K562 (cell line): Measurements from ENCODE around the gene GLB1L. TPM values are rescaled to one million over a fixed set of nuclear protein-coding genes. Genes with fewer than 3 reads are reported as not detected.

Source experiments
- ATAC-seq: fragments of 200-7000 bp; cut with Tn5 transposase; 3 replicates; pipeline ENCODE4 v1.9.1; 2020; ENCODE audit warnings: moderate library complexity
- BruUV-seq: library from RNA; stranded (reverse); fragments of 400-500 nt; replicated peaks from 2 replicates; lab custom pipeline; 2021; lab: Mats Ljungman, UMichigan
- CTCF ChIA-PET: fragments of 300-600 bp; formaldehyde crosslinking; extraction: SDS; loops from one replicate; lab custom pipeline; 2021; ENCODE audit warnings: low intra/inter-chr PET ratio; lab: Yijun Ruan, JAX
- POLR2A ChIA-PET: fragments of 300-600, 350-650 bp; sonication (Branson Sonifier 250); formaldehyde crosslinking; extraction: SDS; loops from one replicate; lab custom pipeline; 2021; ENCODE audit warnings: antibody characterized with exemption, inconsistent platforms; lab: Yijun Ruan, JAX
- DNase-seq, 4 experiments: peaks; one replicate each; pipeline versions ENCODE4 v3.0.0 to v3.0.0-alpha.2; 2011 to 2018; ENCODE audit warnings: low spot score in 3 of 4, mixed read lengths in 3 of 4; ENCODE audit errors: extremely low read depth in 1 of 4
- FAIRE-seq: peaks from 2 replicates; lab custom pipeline; 2011; peaks lifted over from hg19 to GRCh38; lab: Jason Lieb, UNC
- H2AFZ ChIP-seq: 2 replicates; pipeline ENCODE4 v1.6.0; 2011; ENCODE audit warnings: low read depth, low read length, control low read depth, inconsistent platforms
- H3K27ac ChIP-seq: fragments of 200-600 bp; 3 replicates; pipeline ENCODE4 v1.8.0; 2011; ENCODE audit warnings: low read depth, mild to moderate bottlenecking, control low read depth, inconsistent platforms, low read length, moderate library complexity, mixed read lengths; ENCODE audit errors: extremely low read depth
- H3K27me3 ChIP-seq, 2 experiments: fragments of 300-600 bp in 1 of 2; 2 replicates in 1 of 2; 3 replicates in 1 of 2; pipeline versions ENCODE4 v1.6.0 to v1.8.0; 2011; ENCODE audit warnings: inconsistent platforms in 2 of 2, low read length in 2 of 2, mild to moderate bottlenecking in 1 of 2, mixed read lengths in 1 of 2, moderate library complexity in 1 of 2; ENCODE audit not compliant: control insufficient read depth in 2 of 2, insufficient read depth in 2 of 2
- H3K36me3 ChIP-seq: fragments of 300-600 bp; 3 replicates; pipeline ENCODE4 v1.8.0; 2011; ENCODE audit warnings: mild to moderate bottlenecking, low read length, inconsistent platforms; ENCODE audit not compliant: control insufficient read depth, insufficient read depth
- H3K4me1 ChIP-seq, 2 experiments: fragments of 200-600 bp in 1 of 2; replicated peaks in 1 of 2; 2 replicates in 1 of 2; 3 replicates in 1 of 2; pipeline versions ENCODE4 v1.5.1 to v1.8.0; 2011; ENCODE audit warnings: inconsistent platforms in 2 of 2, low read length in 2 of 2, mild to moderate bottlenecking in 1 of 2, mixed read lengths in 1 of 2, moderate library complexity in 1 of 2; ENCODE audit not compliant: control insufficient read depth in 2 of 2, insufficient read depth in 2 of 2
- H3K4me2 ChIP-seq: 2 replicates; pipeline ENCODE4 v1.6.1; 2011; ENCODE audit warnings: low read length, control low read depth, inconsistent platforms, mixed read lengths; ENCODE audit not compliant: insufficient read depth
- H3K4me3 ChIP-seq: fragments of 200-600 bp; sonication (generic), shearing (Covaris generic); 2 replicates; pipeline ENCODE4 v1.5.1; 2016; ENCODE audit warnings: control low read depth, inconsistent platforms
- H3K79me2 ChIP-seq: fragments of 200-600 bp; 3 replicates; pipeline ENCODE4 v1.8.0; 2011; ENCODE audit warnings: low read length, inconsistent platforms; ENCODE audit not compliant: control insufficient read depth, insufficient read depth
- H3K9ac ChIP-seq, 2 experiments: 2 replicates each; pipeline versions ENCODE4 v1.6.0 to v1.6.1; 2011; ENCODE audit warnings: low read depth in 2 of 2, low read length in 2 of 2, control low read depth in 1 of 2, inconsistent platforms in 1 of 2, mild to moderate bottlenecking in 1 of 2, mixed read lengths in 1 of 2; ENCODE audit not compliant: insufficient read depth in 1 of 2
- H3K9me1 ChIP-seq: one replicate; pipeline ENCODE4 v1.6.0; 2011; ENCODE audit warnings: inconsistent platforms, mild to moderate bottlenecking, low read length, moderate library complexity; ENCODE audit not compliant: control insufficient read depth, insufficient read depth
- H3K9me3 ChIP-seq: replicated peaks from 2 replicates; pipeline ENCODE4 v1.5.1; 2011; ENCODE audit warnings: low read depth, low read length, inconsistent platforms; ENCODE audit not compliant: control insufficient read depth, insufficient read depth
- H4K20me1 ChIP-seq: replicated peaks from 2 replicates; pipeline ENCODE4 v1.6.1; 2011; ENCODE audit warnings: low read length, inconsistent platforms, mixed read lengths; ENCODE audit not compliant: control insufficient read depth, insufficient read depth
- ETV6 ChIP-seq, 3 experiments: fragments of 150-350 bp in 1 of 3; sonication (generic) in 1 of 3; formaldehyde crosslinking in 1 of 3; IDR thresholded peaks; 2 replicates each; pipeline versions ENCODE4 v1.6.1 to v1.8.0; 2014 to 2022; ENCODE audit warnings: borderline replicate concordance in 2 of 3, low read depth in 2 of 3, antibody characterized with exemption in 1 of 3, low read length in 1 of 3, mild to moderate bottlenecking in 1 of 3, missing genetic modification reagents in 1 of 3
- FOXA1 ChIP-seq: fragments of 450-650 bp; IDR thresholded peaks from 2 replicates; pipeline ENCODE4 v1.6.1; 2016; ENCODE audit warnings: mild to moderate bottlenecking, borderline replicate concordance
- GTF2A2 ChIP-seq: IDR thresholded peaks from 2 replicates; pipeline ENCODE4 v1.6.1; 2016; ENCODE audit warnings: mild to moderate bottlenecking, missing genetic modification characterization, missing compliant biosample characterization
- HNRNPK ChIP-seq: fragments of 200-400 bp; formaldehyde crosslinking; IDR thresholded peaks from one replicate; pipeline ENCODE4 v1.6.1; 2018; ENCODE audit warnings: mild to moderate bottlenecking, low read depth, low read length; ENCODE audit not compliant: poor library complexity, severe bottlenecking
- NFE2L1 ChIP-seq: fragments of 450-650 bp; IDR thresholded peaks from 2 replicates; pipeline ENCODE4 v1.6.1; 2016; ENCODE audit warnings: missing genetic modification characterization, low read depth, mild to moderate bottlenecking, missing compliant biosample characterization, moderate library complexity, borderline replicate concordance
- NFRKB ChIP-seq: fragments of 450-650 bp; IDR thresholded peaks from 2 replicates; pipeline ENCODE4 v1.6.1; 2016; ENCODE audit warnings: low read depth
- ZNF124 ChIP-seq: sonication (generic); formaldehyde crosslinking; IDR thresholded peaks from 2 replicates; pipeline ENCODE4 v1.8.1; 2022; ENCODE audit warnings: missing genetic modification reagents
- ZNF644 ChIP-seq: fragments of 200-800 bp; sonication (Bioruptor generic); IDR thresholded peaks from 2 replicates; pipeline ENCODE4 v1.6.1; 2016; ENCODE audit warnings: low read depth, missing genetic modification characterization, missing compliant biosample characterization
- WGBS: fragments of 100-300 bp; shearing (Covaris generic); methylation state at CpG from one replicate; pipeline ENCODE4 v1.1.6; 2016; ENCODE audit warnings: low coverage, mixed read lengths; ENCODE audit not compliant: insufficient coverage; ENCODE audit errors: missing lambda C conversion rate; 5-methylcytosine and 5-hydroxymethylcytosine counted together
- in situ Hi-C: fragments of 300-500 bp; cut with MboI; formaldehyde crosslinking; loops from 4 replicates; pipeline ENCODE4 v1.15.0; 2018; ENCODE audit warnings: inconsistent platforms, mixed read lengths
- intact Hi-C: fragments of 100-400 bp; cut with micrococcal nuclease; formaldehyde crosslinking; loops from 2 replicates; pipeline ENCODE4 v1.14.2; 2022
- polyA plus RNA-seq, 8 experiments: library from polyadenylated mRNA; depleted of rRNA in 4 of 8; stranded (reverse) in 5 of 8; unstranded in 3 of 8; fragments of >200 nt; fragmentation: Nextera tagmentation in 2 of 8; fragmentation: Illumina TruSeq in 1 of 8; extraction: Ambion mirVana in 2 of 8; extraction: Trizol in 1 of 8; gene quantifications; 2 replicates each; pipeline versions ENCODE4 v1.2.1 to v1.2.3, GENCODE V29; 2011 to 2014; ENCODE audit warnings: inconsistent platforms in 1 of 8, missing spikeins in 1 of 8
- total RNA-seq, 7 experiments: library from RNA; depleted of rRNA in 6 of 7; stranded (reverse); fragments of >200 nt in 6 of 7; fragmentation: Illumina TruSeq in 2 of 7; extraction: Trizol in 2 of 7; gene quantifications; 2 replicates each; pipeline versions ENCODE4 v1.2.1 to v1.2.3, GENCODE V29; 2011 to 2021; ENCODE audit warnings: low replicate concordance in 1 of 7
- TF ChIP-seq, protein P1 (sequence below): sonication (generic); formaldehyde crosslinking; IDR thresholded peaks from 2 replicates; pipeline ENCODE4 v1.8.1; 2023; ENCODE audit warnings: mild to moderate bottlenecking, missing genetic modification reagents, moderate library complexity
- TF ChIP-seq, protein P2 (sequence below), 2 experiments: fragments of 450-650 bp; conservative IDR thresholded peaks; 2 replicates each; pipeline ENCODE4 v1.6.1; 2017; ENCODE audit warnings: mild to moderate bottlenecking in 2 of 2, moderate library complexity in 2 of 2

Gene GLB1L
- total and polyA plus RNA-seq, 9 of the 15 experiments (the other 6 are each of a cell fraction or from before 2014, with no cell fraction given): 0.42 to 2.9 (median 2.5) TPM

DNA sequence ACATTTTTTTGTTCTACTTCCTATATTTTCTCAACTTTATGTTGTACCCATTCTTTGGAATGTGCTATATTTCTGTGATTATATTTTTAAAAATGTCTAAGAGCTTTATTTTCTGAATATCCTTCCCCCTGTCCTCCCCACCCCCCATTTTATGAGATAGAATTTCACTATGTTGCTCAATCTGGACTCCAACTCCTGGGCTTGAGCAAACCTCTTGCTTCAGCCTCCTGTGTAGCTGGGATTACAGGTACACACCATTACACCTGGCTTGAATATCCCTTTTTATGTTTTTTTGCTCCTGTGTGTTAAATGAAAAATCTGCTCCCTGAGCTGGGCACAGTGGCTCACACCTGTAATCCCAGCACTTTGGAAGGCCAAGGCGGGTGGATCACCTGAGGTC, 47.9 kb downstream of the GLB1L start (continued):
- TF ChIP-seq NFRKB: no peak

DNA sequence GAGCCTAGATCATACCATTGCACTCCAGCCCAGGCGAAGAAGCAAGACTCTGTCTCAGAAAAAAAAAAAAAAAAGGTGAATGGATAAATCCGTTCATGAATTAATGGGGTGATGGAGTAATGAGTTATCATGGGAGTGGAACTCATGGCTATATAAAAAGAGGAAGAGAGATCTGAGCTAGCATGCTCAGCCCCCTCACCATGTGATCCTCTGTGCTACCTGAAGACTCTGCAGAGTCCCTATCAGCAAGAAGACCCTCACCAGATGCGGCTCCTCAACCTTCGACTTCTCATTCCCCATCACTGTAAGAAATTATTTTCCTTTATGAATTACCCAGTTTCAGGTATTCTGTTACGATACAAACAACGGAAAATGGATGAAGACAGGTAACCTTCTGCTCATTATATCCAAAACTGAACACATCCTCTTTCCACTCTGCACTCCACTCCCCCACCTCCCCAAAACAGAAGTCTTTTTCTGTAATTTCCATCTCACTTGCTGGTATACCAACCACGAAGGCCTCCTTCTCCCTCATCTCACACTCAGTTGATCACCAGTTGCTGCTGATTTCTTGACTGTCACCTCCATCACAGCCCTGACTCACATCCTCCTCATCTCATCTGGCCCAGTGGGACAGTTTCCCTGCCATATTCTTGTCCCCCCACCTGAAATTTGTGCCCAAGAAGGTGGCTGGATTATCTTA, 58.3 kb downstream of the GLB1L start:
- Histone ChIP-seq H2AFZ (no peak overlapping the region), H3K4me1 (no peaks in the 10 kb centered on the region; a peak in 1 of 5 replicates), H3K27ac (no peak overlapping the region), H4K20me1 (no peaks in the 10 kb centered on the region), H3K9me3 (no peaks in the 10 kb centered on the region), H3K4me2 (no peak overlapping the region), H3K27me3 (no peaks in the 10 kb centered on the region), H3K79me2 (no peaks in the 10 kb centered on the region), H3K9me1 (no peaks in the 10 kb centered on the region), H3K36me3 (peaks cover 34% of the 10 kb centered on the region; the same call in 2 of the 3 replicates), H3K9ac (no peak overlapping the region), H3K4me3 (no peak overlapping the region)
- ChIA-PET CTCF (no interaction called here), POLR2A (interaction anchor here (0.7 to 1.7 kb wide), 3 partner anchors 10 to 53 kb away, joined by 3 to 6 read pairs (median 3); no protein-coding TSS in a partner anchor)
- TF ChIP-seq ZNF124: no peak
- TF ChIP-seq, protein P1, sequence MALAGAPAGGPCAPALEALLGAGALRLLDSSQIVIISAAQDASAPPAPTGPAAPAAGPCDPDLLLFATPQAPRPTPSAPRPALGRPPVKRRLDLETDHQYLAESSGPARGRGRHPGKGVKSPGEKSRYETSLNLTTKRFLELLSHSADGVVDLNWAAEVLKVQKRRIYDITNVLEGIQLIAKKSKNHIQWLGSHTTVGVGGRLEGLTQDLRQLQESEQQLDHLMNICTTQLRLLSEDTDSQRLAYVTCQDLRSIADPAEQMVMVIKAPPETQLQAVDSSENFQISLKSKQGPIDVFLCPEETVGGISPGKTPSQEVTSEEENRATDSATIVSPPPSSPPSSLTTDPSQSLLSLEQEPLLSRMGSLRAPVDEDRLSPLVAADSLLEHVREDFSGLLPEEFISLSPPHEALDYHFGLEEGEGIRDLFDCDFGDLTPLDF (CRISPR knock-in tag): no peak
- TF ChIP-seq HNRNPK: no peak
- TF ChIP-seq NFE2L1 (tag): no peak
- TF ChIP-seq ETV6 (IDR thresholded peaks at IDR 0.05; ENCODE audit: borderline replicate concordance in 1 of 2, low read depth in 2 of 2, low read length in 1 of 2): no peak
- TF ChIP-seq ETV6 (CRISPR knock-in tag; IDR thresholded peaks at IDR 0.05; ENCODE audit: borderline replicate concordance): no peak
- TF ChIP-seq, protein P2, sequence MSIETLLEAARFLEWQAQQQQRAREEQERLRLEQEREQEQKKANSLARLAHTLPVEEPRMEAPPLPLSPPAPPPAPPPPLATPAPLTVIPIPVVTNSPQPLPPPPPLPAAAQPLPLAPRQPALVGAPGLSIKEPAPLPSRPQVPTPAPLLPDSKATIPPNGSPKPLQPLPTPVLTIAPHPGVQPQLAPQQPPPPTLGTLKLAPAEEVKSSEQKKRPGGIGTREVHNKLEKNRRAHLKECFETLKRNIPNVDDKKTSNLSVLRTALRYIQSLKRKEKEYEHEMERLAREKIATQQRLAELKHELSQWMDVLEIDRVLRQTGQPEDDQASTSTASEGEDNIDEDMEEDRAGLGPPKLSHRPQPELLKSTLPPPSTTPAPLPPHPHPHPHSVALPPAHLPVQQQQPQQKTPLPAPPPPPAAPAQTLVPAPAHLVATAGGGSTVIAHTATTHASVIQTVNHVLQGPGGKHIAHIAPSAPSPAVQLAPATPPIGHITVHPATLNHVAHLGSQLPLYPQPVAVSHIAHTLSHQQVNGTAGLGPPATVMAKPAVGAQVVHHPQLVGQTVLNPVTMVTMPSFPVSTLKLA (conservative IDR thresholded peaks at IDR 0.05): no peak
- no peak for TF ChIP-seq GTF2A2 (tag)
- TF ChIP-seq FOXA1: no peak
- TF ChIP-seq ZNF644 (tag): no peak
- 80% methylated on average over 6 of the region's 7 CpGs for WGBS
- FAIRE-seq (no peak), ATAC-seq (peak; percentile 29; the same call in 2 of the 3 replicates), DNase-seq (no peak)
- no TSS peak for BruUV-seq
- in situ Hi-C loops: no loop called here
- intact Hi-C loops: no loop called here
